Epidermal melanocyte (primary cell): ENCODE results near the gene GALNT6.
"Not testable (repeated sequence)": the region's sequence is repeated elsewhere in the genome, so short reads cannot be mapped to it uniquely, and the experiment has no call there.

Experiments
- DNase-seq: peaks from one replicate; pipeline ENCODE4 v3.0.0; 2011; ENCODE audit warnings: low spot score; ENCODE audit not compliant: insufficient read length

GALNT6 gene

DNA sequence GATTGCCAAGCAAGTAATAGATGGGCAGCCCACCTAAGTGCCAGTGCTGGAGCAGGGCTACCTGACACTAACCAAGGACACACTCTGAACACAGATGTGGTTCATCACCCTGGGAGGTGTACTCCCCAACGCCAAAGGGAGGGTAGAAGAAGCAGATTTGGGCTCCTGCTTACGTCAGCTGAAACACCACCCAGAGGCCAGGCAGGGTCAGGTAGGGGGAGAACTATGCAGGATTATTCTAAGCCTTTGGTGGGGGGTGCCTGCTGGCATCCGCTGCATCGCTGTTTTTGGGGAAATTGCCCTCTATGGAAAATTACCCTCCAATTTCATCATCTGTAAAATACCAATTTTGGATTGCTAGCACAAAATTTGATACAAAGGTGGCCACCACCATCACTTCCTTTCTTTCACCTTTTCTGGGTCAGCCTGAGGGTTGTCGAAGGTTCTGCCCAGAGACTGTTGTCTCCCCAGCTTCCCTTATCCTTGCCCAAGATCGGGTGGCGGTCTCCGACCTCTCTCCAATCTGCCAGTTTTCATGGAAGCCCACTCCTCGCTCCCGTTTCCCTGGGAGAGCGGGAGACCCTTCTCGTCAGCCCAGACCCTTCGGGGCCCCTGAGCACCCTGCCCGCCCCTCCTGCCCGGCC is 67.8 kb downstream of the GALNT6 start:
- DNase-seq = no peak

DNA sequence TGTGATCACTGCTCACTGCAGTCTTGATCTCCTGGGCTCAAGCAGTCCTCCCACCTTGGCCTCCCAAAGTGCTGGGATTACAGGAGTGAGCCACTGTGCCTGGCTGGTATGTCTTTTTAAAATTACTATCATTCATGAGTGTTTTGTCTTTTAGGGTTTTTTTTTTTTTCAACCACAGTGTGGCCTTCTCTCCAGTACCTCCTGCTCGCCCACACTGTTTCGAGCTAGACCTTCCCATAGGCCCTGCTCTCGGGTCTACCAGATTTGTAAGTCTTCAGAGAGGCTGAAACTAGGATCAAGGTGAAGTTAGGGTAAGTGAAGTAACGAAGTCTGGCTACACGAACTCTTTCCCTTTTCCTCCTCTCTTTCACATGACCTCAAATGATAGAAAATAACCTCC is 68.8 kb downstream of the GALNT6 start:
- no peak for DNase-seq

DNA sequence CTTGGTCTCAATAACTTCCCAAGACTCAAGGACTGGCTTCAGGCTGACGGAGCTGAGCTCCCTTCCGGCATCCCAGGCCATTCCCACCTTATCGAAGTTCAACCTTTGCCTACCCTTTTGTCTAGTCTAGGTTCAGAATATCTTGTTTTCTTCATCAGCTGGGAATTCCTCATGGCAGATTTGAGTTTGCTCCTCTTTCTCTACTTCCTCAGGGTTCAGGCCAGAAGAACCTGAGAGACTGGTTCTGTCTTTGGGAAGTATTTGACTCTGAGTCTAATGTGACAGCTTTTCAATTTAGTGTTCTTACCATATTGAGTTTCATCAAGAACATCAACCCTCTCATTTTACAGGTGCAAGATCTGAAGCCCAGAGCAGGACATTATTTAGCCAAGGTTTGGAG is 69.3 kb downstream of the GALNT6 start:
- DNase-seq = no peak

DNA sequence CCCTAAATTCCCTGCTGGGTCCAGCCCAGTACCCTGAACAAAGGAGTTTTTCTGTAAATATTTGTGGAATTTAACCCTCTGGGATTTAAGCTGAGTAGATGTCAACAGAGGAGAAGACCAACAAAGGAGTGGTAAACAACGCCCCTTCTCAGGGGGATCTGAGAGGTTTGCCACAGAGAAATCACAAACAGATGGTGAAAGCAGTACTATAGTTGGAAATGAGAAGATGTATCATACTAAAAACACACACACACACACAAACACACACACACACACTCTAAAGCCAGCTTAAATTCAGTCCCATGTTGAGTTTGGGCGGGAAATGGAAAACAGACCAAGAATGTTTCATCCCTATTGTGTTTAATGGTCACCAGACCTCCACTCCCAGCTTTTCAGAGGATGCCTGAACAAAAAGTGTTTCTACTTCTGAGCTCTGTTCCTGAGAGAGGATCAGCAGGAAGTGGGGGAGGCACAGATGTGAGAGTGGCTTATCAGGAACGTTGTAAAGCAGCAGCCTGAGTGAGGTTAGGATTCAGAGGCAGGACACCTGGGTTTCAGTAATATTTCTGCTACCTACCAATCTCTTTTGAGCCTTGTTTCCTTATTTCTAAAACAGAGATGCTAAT is 70.4 kb downstream of the GALNT6 start:
- peak; percentile 42 for DNase-seq

DNA sequence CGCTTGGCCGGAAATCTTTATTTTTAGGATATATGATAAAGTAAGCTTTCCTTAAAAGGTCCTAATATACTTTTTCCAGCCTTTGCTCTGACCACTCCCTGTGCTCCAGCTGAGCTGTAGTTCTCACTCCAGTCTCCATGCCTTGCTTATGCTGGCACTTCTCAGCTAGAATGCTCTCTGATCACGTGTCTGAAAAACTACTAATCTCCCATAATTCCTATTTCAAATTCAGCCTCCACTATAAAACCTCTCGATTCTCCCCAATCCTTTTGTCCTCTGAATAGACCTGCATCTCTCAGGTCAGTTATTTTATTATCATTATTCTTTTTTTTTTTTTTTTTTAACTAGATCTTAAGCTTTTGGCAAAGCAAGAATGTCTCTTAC is 70.9 kb downstream of the GALNT6 start:
- DNase-seq = no peak

DNA sequence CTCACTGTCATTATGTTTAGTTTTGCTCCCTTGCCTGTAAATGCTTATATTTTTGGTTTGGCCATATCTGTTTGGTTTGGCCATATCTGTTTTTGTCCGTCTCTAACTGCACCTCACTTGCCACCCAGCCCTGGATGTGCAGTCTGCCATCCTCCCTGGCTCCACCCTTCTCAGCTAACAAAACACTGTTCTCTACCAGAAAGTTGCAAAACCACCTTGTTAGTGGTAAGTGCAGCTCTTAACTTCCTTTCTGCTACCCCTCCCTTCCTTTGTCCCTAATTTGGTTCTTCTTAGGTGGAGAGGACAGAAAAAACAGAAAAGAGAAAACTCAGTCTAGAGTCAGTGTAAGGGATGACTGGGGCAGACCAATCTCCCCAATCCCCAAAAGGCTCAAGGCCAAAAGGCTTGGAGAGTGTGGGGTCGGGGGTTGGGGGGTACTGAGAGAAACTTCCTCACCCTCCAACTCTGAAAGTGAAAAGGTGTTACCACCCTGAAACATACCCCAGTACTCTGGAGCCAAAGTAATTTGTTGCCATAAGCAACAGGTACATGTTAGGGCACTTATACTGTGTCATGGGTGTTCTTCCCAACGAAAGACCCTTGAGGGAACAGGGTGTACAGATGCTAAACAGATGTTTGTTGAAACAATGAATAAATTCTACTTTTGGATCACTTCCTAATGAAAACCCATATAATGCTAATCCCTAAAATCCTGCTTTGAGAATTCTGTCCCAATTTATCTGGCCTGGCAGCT is 72.2 kb downstream of the GALNT6 start:
- DNase-seq = no peak

DNA sequence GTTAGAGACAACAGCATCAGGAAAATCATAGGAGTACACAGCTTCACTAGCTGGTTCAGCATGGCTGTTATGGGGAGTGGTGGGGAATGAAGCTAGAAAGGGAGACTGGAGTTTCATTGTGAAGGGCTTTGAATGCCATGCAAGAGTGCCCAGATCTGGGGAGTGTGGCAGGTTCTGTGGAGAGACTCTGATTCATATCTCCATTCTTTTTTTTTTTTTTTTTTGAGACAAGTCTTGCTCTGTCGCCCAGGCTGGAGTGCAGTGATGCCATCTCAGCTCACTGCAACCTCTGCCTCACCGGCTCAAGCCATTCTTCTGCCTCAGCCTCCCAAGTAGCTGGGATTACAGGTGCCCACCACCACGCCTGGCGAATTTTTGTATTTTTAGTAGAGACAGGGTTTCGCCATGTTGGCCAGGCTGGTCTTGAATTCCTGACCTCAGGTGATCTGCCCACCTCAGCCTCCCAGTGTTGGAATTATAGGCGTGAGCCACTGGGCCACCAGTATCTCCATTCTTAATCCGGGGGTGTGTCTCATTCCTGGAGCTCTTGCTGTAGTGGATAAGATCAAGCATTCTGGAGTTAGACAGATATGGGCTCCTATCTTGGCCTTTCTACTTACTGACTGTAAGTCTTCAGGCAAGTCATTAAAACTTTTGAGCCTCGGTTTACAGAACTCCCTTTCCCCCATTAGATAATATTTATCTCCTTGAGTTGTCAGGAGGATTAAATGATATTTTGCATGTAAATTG is 73.0 kb downstream of the GALNT6 start:
- not testable (repeated sequence) for DNase-seq

DNA sequence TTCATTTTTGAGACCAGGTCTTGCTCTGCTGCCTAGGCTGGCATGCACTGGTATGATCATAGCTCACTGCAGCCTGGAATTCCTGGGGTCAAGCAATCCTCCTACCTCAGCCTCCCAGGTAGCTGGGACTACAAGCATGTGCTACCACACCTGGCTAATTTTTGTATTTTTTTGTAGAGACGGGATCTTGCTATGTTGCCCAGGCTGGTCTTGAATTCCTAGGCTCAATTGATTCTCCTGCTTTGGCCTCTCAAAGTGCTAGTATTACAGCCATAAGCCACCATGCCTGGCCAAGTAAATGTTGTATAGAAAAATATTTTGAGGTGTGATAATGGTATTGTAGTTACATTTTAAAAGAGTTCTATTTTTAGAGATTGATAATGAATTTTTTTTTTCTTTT is 79.8 kb downstream of the GALNT6 start:
- DNase-seq = no peak

DNA sequence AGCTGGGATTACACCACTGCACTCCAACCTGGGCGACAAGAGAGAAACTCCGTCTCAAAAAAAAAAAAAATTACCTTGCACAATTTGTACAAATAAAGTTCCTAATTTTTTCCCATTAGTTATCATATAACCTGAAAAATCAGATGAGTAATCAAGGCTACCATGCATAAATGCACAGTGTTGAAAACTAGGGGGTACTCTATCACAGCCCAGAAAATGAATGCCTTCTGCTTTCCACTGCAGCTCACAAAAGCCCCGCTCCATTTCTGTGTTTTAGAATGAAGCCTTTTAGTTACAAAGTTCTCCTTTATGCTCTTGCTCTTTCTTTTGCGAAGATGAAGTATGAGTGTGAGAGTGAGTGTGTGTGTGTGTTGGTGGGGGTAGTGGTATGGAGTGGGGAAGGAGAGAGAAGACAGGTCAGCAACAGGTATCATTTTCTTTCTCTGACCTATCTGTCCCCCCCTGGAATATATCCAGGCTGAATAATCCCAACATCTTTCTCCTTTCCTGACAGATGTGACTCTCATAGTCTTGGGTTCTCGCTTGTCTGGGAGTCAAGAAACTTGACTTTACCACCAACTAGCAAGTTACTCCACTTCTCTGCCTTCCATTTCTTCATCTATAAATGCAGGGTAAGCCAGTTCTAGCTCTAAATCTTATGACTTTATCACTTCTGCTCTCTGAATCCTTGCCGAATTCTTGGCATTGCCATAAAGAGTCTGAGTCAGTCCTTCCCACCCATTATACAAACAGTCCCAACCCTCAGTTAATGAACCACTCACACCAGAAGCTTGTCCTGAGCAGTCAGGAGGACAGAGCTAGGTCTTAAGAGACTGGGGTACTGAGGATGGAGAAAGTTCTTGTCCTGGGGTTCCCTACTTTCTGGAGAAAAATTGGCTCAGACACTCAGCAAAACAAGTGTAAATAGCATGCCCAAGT is 83.3 kb downstream of the GALNT6 start:
- no peak for DNase-seq

DNA sequence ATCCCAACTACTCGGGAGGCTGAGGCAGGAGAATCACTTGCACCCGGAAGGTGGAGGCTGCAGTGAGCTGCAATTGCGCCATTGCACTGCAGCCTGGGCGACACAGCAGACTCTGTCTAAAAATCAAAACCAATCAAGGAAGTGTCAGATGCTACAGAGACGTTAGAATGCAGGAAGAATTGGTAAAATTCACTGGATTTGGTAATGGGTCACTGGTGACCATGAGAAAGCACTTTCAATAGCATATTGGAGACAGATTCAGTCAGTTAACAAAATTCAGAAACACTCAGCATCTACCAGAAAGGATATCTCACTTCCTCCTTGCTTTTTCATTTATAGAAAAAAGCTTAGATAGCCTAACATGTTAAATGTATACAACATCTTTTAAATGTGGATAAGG is 84.7 kb downstream of the GALNT6 start:
- no peak for DNase-seq
